Esophagus (tissue), 2 donors: Measurements from ENCODE around the gene SMPD1. TPM values are rescaled to one million over a fixed set of nuclear protein-coding genes. Genes with fewer than 3 reads are reported as not detected.

Experiments
- H3K27ac ChIP-seq, 2 donors: one replicate each; pipeline ENCODE4 v1.5.1; 2013; ENCODE audit warnings: low read depth in 2 of 2, mild to moderate bottlenecking in 2 of 2, inconsistent platforms in 1 of 2, low read length in 1 of 2, moderate library complexity in 1 of 2
- H3K27me3 ChIP-seq, 2 donors: one replicate each; pipeline ENCODE4 v1.6.1; 2013; ENCODE audit warnings: low read length in 2 of 2, control low read depth in 1 of 2, mild to moderate bottlenecking in 1 of 2; ENCODE audit not compliant: insufficient read depth in 2 of 2, control insufficient read depth in 1 of 2
- H3K36me3 ChIP-seq, 2 donors: one replicate each; pipeline ENCODE4 v1.6.1; 2013; ENCODE audit warnings: low read length in 1 of 2; ENCODE audit not compliant: control insufficient read depth in 2 of 2, insufficient read depth in 2 of 2
- H3K4me1 ChIP-seq, 2 donors: one replicate each; pipeline ENCODE4 v1.6.1; 2013; ENCODE audit warnings: low read length in 1 of 2; ENCODE audit not compliant: control insufficient read depth in 2 of 2, insufficient read depth in 2 of 2
- H3K4me3 ChIP-seq, 2 donors: one replicate each; pipeline ENCODE4 v1.5.1; 2013; ENCODE audit warnings: low read length in 2 of 2, mild to moderate bottlenecking in 2 of 2, low read depth in 1 of 2, moderate library complexity in 1 of 2
- H3K9me3 ChIP-seq, 2 donors: one replicate each; pipeline ENCODE4 v1.6.1; 2013; ENCODE audit warnings: mild to moderate bottlenecking in 2 of 2, low read depth in 1 of 2, low read length in 1 of 2, moderate library complexity in 1 of 2; ENCODE audit not compliant: control insufficient read depth in 2 of 2, insufficient read depth in 1 of 2
- WGBS, 2 donors: extraction: QIAGEN DNeasy Blood & Tissue Kit; methylation state at CpG; one replicate each; pipeline ENCODE4 v1.1.7; 2013; 5-methylcytosine and 5-hydroxymethylcytosine counted together
- polyA plus RNA-seq, 2 donors: library from polyadenylated mRNA; stranded (reverse); fragments of 200-250 nt; gene quantifications; one replicate each; pipeline ENCODE4 v1.2.3, GENCODE V29; 2013
- donor health status: healthy with polysubstance abuse.
- donor health status: Bipolar disorder and iron deficiency.

Gene SMPD1
- polyA plus RNA-seq, 2 donors: 16.0 to 18.9 TPM

DNA sequence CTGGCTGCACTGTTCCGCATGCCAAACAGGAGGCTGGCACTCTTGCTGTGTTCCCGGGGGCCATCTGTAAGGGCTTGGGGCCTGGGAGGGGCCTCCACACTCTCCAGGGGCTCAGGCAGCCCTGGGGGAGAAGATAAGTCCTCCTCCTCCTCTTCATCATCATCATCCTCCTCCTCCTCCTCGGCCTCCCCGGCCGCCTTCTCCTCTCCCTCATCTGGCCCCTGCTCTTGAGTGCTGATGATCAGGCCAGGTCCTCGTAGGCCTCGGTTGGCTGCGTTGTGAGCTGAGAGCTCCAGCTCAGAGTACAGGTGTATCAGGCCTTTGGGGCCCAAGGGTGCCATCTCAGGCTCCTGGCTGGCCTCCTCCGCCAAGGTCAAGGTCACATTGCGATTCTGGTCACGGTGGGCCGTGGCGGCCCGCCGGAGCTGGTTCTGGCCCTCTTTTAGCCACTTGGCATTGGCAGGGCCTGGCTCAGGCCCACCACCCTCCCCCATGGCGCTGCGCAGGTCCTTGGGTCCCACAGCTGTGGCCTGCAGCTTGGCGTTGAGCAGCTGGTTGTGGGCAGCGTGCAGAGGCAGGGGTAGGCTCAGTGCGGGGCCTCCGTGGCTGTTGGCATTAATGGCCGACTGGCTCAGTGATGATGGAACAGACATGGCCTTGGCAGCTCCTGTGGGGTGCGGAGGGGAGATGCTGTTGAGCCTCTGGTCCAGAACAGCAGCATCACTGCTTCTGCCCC is 20.6 kb downstream of the SMPD1 start:
- no peaks in the 10 kb centered on the region for H3K9me3 ChIP-seq
- H3K36me3 ChIP-seq: no peaks in the 10 kb centered on the region
- peaks cover 0 to 2% of the 10 kb centered on the region in 2 donors for H3K4me1 ChIP-seq
- WGBS, 2 donors: 95% methylated on average over 23 of the region's 23 CpGs
- H3K27ac ChIP-seq: no peak overlapping the region
- H3K27me3 ChIP-seq: no peaks in the 10 kb centered on the region
- no peak overlapping the region for H3K4me3 ChIP-seq

- WGBS, 2 donors: 90 to 96% methylated on average over 10 of the region's 10 CpGs
- Histone ChIP-seq H3K4me3 (no peak overlapping the region), H3K27me3 (no peaks in the 10 kb centered on the region), H3K4me1 (peaks cover 0 to 4% of the 10 kb centered on the region in 2 donors), H3K27ac (no peak overlapping the region), H3K36me3 (no peaks in the 10 kb centered on the region), H3K9me3 (no peaks in the 10 kb centered on the region)
Observed at GRCh38 chr11:6411594-6412031, 21.3 kb downstream of the SMPD1 start.

- Histone ChIP-seq H3K36me3 (no peaks in the 10 kb centered on the region), H3K9me3 (no peaks in the 10 kb centered on the region), H3K4me3 (no peak overlapping the region), H3K27me3 (no peaks in the 10 kb centered on the region), H3K4me1 (peaks cover 2 to 4% of the 10 kb centered on the region in 2 donors), H3K27ac (no peak overlapping the region)
- WGBS, 2 donors: 82 to 86% methylated on average over 12 of the region's 12 CpGs
Observed at GRCh38 chr11:6413791-6414201, 23.5 kb downstream of the SMPD1 start.

- H3K36me3 ChIP-seq: no peaks in the 10 kb centered on the region
- peaks cover 2 to 4% of the 10 kb centered on the region in 2 donors for H3K4me1 ChIP-seq
- 68 to 72% methylated on average over 3 of the region's 3 CpGs for WGBS, 2 donors
- no peak overlapping the region for H3K4me3 ChIP-seq
- no peaks in the 10 kb centered on the region for H3K9me3 ChIP-seq
- no peaks in the 10 kb centered on the region for H3K27me3 ChIP-seq
- no peak overlapping the region for H3K27ac ChIP-seq
Observed at GRCh38 chr11:6414874-6415328, 24.6 kb downstream of the SMPD1 start.

DNA sequence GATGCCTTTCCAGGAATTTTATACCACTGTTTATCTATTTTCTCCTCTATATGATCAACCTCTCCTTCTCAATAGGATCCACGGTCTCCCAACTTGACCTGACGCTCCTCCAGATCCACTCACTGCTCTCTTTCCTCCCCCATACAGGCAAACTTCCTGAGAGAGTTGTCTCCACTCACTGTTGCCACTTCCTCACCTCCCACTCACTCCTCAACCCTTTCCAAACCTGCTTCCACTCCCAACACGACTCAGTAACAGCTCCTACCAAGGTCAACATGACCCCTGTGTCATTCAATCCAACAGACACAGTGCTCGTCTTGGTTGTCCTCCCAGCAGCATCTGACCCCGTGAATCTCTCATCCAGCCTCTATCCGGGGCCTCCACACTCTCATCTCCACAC is 25.5 kb downstream of the SMPD1 start:
- WGBS, 2 donors: 80 to 83% methylated on average over 6 of the region's 6 CpGs
- H3K4me3 ChIP-seq: no peak overlapping the region
- peaks cover 2 to 4% of the 10 kb centered on the region in 2 donors for H3K4me1 ChIP-seq
- H3K36me3 ChIP-seq: no peaks in the 10 kb centered on the region
- H3K9me3 ChIP-seq: no peaks in the 10 kb centered on the region
- no peaks in the 10 kb centered on the region for H3K27me3 ChIP-seq
- no peak overlapping the region for H3K27ac ChIP-seq

GRCh38 chr11:6417907-6418556 is 27.8 kb downstream of the SMPD1 start:
- no peaks in the 10 kb centered on the region for H3K27me3 ChIP-seq
- no peaks in the 10 kb centered on the region for H3K9me3 ChIP-seq
- no peaks in the 10 kb centered on the region for H3K36me3 ChIP-seq
- H3K4me1 ChIP-seq: peaks cover 2 to 4% of the 10 kb centered on the region in 2 donors
- peak overlapping the region; percentile 70 to 85 for H3K4me3 ChIP-seq
- 35 to 36% methylated on average over 7 of the region's 7 CpGs for WGBS, 2 donors
- peak overlapping the region in 1 of 2 donors; percentile 87 for H3K27ac ChIP-seq

- Histone ChIP-seq H3K36me3 (no peaks in the 10 kb centered on the region), H3K27ac (peak overlapping the region; percentile 72 to 87), H3K27me3 (no peaks in the 10 kb centered on the region), H3K4me3 (peak overlapping the region; percentile 70 to 85), H3K9me3 (no peaks in the 10 kb centered on the region), H3K4me1 (peaks cover 2 to 4% of the 10 kb centered on the region in 2 donors)
- WGBS, 2 donors: 1% methylated on average over 37 to 38 of the region's 38 CpGs
Observed at GRCh38 chr11:6418557-6419008, 28.3 kb downstream of the SMPD1 start.

GRCh38 chr11:6419009-6419631 is 28.8 kb downstream of the SMPD1 start, which contains the start of gene APBB1:
TSS of gene APBB1 (minus strand) at chr11:6419094. CDS start at chr11:6411347, 7,747 bp downstream.
- Histone ChIP-seq H3K36me3 (no peaks in the 10 kb centered on the region), H3K9me3 (no peaks in the 10 kb centered on the region), H3K27ac (peak within 1 kb of the TSS; percentile 83 to 87), H3K27me3 (no peaks in the 10 kb centered on the region), H3K4me3 (peak within 1 kb of the TSS; percentile 70 to 85), H3K4me1 (peaks cover 2 to 4% of the 10 kb centered on the region in 2 donors)
- 0% methylated on average over 35 to 75 of the region's 75 CpGs for WGBS, 2 donors

DNA sequence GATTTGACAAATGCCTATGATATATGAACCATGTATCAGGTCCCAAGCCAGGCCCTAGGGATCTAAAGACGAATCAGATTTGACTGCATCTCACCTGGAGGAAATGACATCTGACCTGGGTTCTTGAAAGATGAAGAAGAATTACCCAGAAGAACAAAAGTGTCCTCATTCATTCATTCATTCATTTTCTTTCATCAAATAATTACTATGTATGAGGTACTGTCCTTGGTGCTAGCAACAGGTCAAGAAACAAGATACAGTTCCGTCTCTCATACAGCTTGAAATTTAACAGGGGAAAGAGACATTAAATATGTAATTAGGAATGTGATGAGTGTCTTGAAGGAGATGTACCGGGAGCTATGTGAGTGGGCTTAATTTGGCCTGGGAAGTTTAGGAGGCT is 30.4 kb downstream of the SMPD1 start:
- H3K9me3 ChIP-seq: no peaks in the 10 kb centered on the region
- H3K27ac ChIP-seq: no peak overlapping the region
- no peaks in the 10 kb centered on the region for H3K36me3 ChIP-seq
- 93 to 94% methylated on average over 3 of the region's 3 CpGs for WGBS, 2 donors
- no peak overlapping the region for H3K4me3 ChIP-seq
- H3K4me1 ChIP-seq: peaks cover 2 to 4% of the 10 kb centered on the region in 2 donors
- no peaks in the 10 kb centered on the region for H3K27me3 ChIP-seq
